ENCODE results near the gene FASTKD2.

DNA sequence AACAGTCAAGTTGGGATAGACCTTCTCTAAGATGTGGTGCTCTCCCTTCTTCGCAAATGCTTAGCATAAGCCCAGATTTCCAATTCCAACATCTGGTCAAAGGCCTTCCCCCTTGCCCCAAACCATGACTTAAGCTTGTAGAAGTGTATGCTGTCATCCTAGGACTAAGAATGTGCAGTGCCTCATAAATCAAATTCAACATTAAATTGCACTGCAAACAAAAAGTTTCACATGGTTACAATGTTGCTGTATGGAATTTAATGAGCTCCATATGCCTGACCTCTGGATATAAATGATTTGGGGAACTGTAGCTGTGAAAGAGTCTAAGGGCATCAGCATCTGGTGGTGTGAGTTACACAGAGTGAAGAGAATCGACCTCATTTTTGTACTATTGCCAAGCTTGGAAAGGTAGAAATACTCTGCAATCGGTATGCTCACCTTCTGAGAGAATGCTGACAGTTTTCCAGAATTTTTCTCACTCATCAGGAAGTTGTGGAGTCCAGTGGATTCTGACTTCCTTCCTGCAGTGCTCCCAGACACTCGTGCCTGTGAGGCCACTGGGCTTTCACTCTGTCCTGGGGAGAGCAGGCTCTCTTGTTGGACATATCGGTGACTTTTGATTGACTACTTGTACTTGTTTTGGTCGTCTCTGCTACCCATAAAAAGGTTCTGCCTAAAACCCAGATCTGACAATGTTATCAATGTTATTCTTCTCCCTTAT is 40.6 kb downstream of the FASTKD2 start:
- no peak for TF ChIP-seq POLR2A (IDR thresholded peaks at IDR 0.05)
- TF ChIP-seq CTCF (IDR thresholded peaks at IDR 0.05), result no peak
